ENCODE data around the gene RPS18.

Gene RPS18

GRCh38 chr6:33315793-33316602 lies 44.1 kb downstream of the RPS18 start:
- DNase-seq: no peak

DNA sequence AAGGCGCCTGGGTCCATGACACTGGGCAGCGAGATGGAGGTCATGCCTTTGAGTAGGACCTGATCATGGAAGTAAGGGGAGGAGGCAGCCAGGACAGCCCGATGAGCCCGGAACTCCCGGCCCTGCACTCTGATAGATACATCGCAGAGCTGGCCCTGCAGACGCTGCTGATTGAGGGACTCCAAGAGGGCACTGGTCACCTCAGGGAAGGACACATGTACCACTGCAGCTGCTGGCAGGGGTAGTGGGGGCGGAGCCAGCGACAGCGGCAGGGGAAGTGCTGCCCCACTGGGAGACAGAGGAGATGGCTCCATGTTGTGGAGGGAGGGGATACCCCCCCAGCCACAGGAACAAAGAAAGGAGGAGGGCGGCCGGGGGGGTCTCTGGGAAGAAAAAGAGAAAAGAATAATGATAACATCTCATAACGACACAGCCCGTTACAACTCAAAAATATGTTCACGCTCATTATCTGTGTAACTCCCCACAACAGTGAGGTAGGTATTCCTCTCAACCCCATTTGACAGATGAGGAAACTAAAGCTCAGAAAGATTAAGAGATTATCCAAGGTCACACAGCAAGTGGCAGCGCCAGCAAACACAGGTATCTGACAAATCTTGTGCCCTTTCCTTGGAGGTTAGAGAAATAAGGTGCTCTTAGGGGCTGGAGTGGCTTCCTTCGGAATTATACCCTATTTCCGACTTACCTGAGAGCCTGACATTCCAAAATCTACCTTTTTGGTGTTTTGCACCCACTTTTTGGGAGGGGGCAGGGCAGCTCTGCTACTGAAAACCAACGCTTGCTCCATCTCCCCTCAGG lies 44.9 kb downstream of the RPS18 start:
- peak; percentile 43 for DNase-seq

- no peak for DNase-seq
Measured at GRCh38 chr6:33317419-33317668, 45.5 kb downstream of the RPS18 start.

- peak; percentile 98 for DNase-seq
Measured at GRCh38 chr6:33317669-33318425, 46.0 kb downstream of the RPS18 start, which contains the start of gene ZBTB22. ZBTB22 (minus strand) TSS chr6:33317744; CDS start chr6:33316916, 828 bp downstream.

DNA sequence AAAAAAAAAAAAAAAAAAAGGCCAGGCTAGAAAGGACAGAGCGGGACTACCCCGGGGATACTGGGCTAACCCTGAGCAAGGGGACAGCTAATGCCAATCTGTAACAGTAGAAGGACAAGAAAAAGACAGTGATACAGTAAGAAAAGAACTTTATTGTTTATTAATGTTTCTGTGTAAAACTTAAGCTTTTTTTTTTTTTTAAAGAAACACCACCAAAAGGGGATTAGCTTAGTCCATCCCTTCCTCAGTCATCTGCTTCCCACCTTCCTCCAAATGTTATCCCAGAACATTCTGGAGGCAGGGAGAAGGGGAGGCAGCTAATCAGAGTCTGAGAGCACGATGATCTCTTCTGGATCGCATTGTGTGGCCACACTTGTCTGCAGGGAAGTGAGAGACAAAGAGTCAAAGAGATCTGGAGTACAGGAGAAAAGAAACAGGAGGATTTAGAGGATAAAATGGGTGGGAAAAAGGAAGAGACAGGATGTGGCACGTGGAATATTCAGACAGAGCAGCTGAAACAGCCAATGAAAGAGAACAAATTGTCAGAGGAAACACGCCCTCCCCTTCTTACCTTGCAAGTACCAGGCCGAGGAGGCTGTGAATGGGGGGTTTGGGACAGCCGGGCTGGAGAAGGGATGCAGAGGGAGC lies 46.7 kb downstream of the RPS18 start:
- no peak for DNase-seq

DNA sequence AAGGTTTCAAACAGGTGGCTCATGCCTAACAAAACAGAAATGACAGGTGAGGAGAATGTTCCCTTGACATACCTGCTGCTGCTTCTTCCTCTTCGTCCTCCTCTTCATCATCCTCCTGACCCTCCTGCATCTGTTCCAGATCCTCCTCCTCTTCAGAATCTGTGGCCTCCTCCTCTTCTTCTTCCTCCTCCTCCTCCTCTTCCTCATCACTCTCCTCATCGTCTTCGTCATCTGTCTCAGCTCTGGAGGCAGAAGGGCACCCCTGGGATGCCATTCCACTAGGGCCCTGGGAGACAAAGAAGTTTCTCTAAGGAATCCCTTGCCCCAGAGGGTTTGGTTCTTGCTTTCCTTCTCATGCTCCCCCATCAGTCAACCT lies 48.1 kb downstream of the RPS18 start:
- DNase-seq: no peak

- no peak for DNase-seq
Measured at GRCh38 chr6:33320315-33321181, 48.7 kb downstream of the RPS18 start.

DNA sequence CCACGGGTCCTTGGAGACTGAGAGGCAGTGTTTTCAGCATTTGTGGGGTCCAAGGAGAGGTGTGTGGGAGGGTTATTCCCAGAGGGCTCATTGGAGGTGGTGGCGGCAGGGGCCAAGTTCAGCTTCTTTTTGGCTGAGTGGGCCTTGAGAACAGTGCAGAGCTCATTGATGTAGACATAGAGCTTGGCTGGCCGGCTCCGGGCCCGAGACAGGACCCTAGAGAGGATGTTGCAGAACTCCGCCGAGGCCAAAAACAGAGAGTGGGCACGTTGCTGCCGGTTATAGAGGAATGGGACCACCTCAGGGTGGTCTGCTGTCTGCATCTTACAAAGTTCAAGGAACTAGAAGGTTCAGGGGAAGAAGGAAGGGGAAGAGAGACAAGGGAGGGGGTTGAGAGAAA lies 49.4 kb downstream of the RPS18 start:
- no peak for DNase-seq

- DNase-seq: no peak
Measured at GRCh38 chr6:33323623-33323948, 51.7 kb downstream of the RPS18 start.

- no peak for DNase-seq
Measured at GRCh38 chr6:33324125-33324524, 52.2 kb downstream of the RPS18 start.
